SK-N-SH (cell line): Measurements from ENCODE around the gene GTF3C1. TPM values are rescaled to one million over a fixed set of nuclear protein-coding genes. Genes with fewer than 3 reads are reported as not detected.

Experiments used
- CTCF ChIA-PET: fragments of 300-600, 350-600 bp; formaldehyde crosslinking; extraction: SDS; loops from one replicate; lab custom pipeline; 2021; lab: Yijun Ruan, JAX
- POLR2A ChIA-PET: fragments of 350-600 bp; sonication (Branson Sonifier 250); formaldehyde crosslinking; extraction: SDS; loops from one replicate; lab custom pipeline; 2020; ENCODE audit warnings: antibody characterized with exemption, inconsistent platforms; lab: Yijun Ruan, JAX
- DNase-seq: peaks from one replicate; pipeline ENCODE4 v3.0.0; 2012
- H2AFZ ChIP-seq: fragments of 200-600 bp; sonication (generic); 2 replicates; pipeline ENCODE4 v1.8.1; 2016; ENCODE audit warnings: antibody characterized with exemption, mild to moderate bottlenecking, low read depth
- H3F3A ChIP-seq: fragments of 200-600 bp; sonication (generic); replicated peaks from 2 replicates; pipeline ENCODE3; 2016; ENCODE audit warnings: antibody characterized with exemption, mild to moderate bottlenecking; ENCODE audit not compliant: insufficient read depth
- H3K27ac ChIP-seq, 2 experiments: fragments of 200-500 bp in 1 of 2; fragments of 200-600 bp in 1 of 2; sonication (Bioruptor generic) in 1 of 2; sonication (generic), shearing (Covaris generic) in 1 of 2; 2 replicates each; pipeline versions ENCODE4 v1.5.1 to v1.6.1; 2014 to 2016; ENCODE audit warnings: low read depth in 2 of 2, inconsistent platforms in 1 of 2, low read length in 1 of 2, mild to moderate bottlenecking in 1 of 2, mixed read lengths in 1 of 2
- H3K27me3 ChIP-seq: fragments of 200-600 bp; sonication (generic), shearing (Covaris generic); 2 replicates; pipeline ENCODE4 v1.6.1; 2016; ENCODE audit warnings: mixed run types; ENCODE audit not compliant: insufficient read depth
- H3K36me3 ChIP-seq, 2 experiments: fragments of 200-500 bp in 1 of 2; fragments of 200-600 bp in 1 of 2; sonication (Bioruptor generic) in 1 of 2; sonication (generic) in 1 of 2; replicated peaks in 1 of 2; 2 replicates each; pipeline versions ENCODE3 to v1.5.1; 2014 to 2016; ENCODE audit warnings: low read length in 1 of 2, mild to moderate bottlenecking in 1 of 2; ENCODE audit not compliant: insufficient read depth in 2 of 2, control insufficient read depth in 1 of 2
- H3K4me1 ChIP-seq, 2 experiments: fragments of 200-500 bp in 1 of 2; fragments of 200-600 bp in 1 of 2; sonication (Bioruptor generic) in 1 of 2; sonication (generic), shearing (Covaris generic) in 1 of 2; 2 replicates each; pipeline versions ENCODE4 v1.5.1 to v1.6.1; 2014 to 2016; ENCODE audit warnings: low read depth in 1 of 2, low read length in 1 of 2, mixed run types in 1 of 2; ENCODE audit not compliant: insufficient read depth in 2 of 2, control insufficient read depth in 1 of 2
- H3K4me2 ChIP-seq: fragments of 200-600 bp; sonication (generic), shearing (Covaris generic); 2 replicates; pipeline ENCODE4 v1.6.1; 2017; ENCODE audit warnings: mixed run types
- H3K4me3 ChIP-seq, 2 experiments: fragments of 200-500 bp in 1 of 2; fragments of 200-600 bp in 1 of 2; sonication (Bioruptor generic) in 1 of 2; sonication (generic), shearing (Covaris generic) in 1 of 2; 2 replicates each; pipeline versions ENCODE4 v1.5.1 to v1.8.1; 2014 to 2016; ENCODE audit warnings: low read depth in 2 of 2, inconsistent platforms in 1 of 2, low read length in 1 of 2, mild to moderate bottlenecking in 1 of 2, mixed read lengths in 1 of 2, moderate library complexity in 1 of 2
- H3K79me2 ChIP-seq: fragments of 200-600 bp; sonication (generic); 2 replicates; pipeline ENCODE4 v1.8.1; 2017; ENCODE audit warnings: mild to moderate bottlenecking; ENCODE audit not compliant: insufficient read depth
- H3K9ac ChIP-seq: fragments of 200-600 bp; sonication (generic); 2 replicates; pipeline ENCODE4 v1.6.1; 2017; ENCODE audit warnings: mixed run types
- H3K9me2 ChIP-seq: fragments of 200-600 bp; sonication (generic); 2 replicates; pipeline ENCODE4 v1.6.1; 2017; ENCODE audit warnings: mixed run types
- H3K9me3 ChIP-seq: fragments of 200-600 bp; sonication (generic); 2 replicates; pipeline ENCODE4 v1.6.1; 2017; ENCODE audit warnings: mixed run types, mild to moderate bottlenecking, moderate library complexity
- H4K20me1 ChIP-seq: fragments of 200-600 bp; sonication (generic); 2 replicates; pipeline ENCODE4 v1.6.1; 2017; ENCODE audit warnings: mild to moderate bottlenecking, mixed run types; ENCODE audit not compliant: insufficient read depth
- ELF1 ChIP-seq: IDR thresholded peaks from 2 replicates; pipeline ENCODE4 v1.4.0; 2012
- EP300 ChIP-seq, 2 experiments: IDR thresholded peaks; 2 replicates each; pipeline versions ENCODE4 v1.4.0 to v1.6.1; 2012; ENCODE audit warnings: borderline replicate concordance in 1 of 2, low read depth in 1 of 2, low read length in 1 of 2
- FOXJ3 ChIP-seq: sonication (generic); formaldehyde crosslinking; IDR thresholded peaks from 2 replicates; pipeline ENCODE4 v1.5.1; 2020; ENCODE audit warnings: mild to moderate bottlenecking, missing genetic modification reagents
- FOXM1 ChIP-seq: IDR thresholded peaks from 2 replicates; pipeline ENCODE4 v1.4.0; 2012; ENCODE audit warnings: low read depth, mild to moderate bottlenecking
- GATA2 ChIP-seq: sonication (generic); formaldehyde crosslinking; IDR thresholded peaks from 2 replicates; pipeline ENCODE4 v1.5.0; 2020; ENCODE audit warnings: mild to moderate bottlenecking, missing genetic modification reagents
- IRF3 ChIP-seq: fragments of 150-350 bp; IDR thresholded peaks from 2 replicates; pipeline ENCODE4 v1.6.1; 2016; ENCODE audit warnings: mild to moderate bottlenecking, low read depth, low read length
- MAX ChIP-seq: IDR thresholded peaks from 2 replicates; pipeline ENCODE4 v1.4.0; 2012; ENCODE audit warnings: low read depth
- MXI1 ChIP-seq: IDR thresholded peaks from 2 replicates; pipeline ENCODE4 v1.6.1; 2012; ENCODE audit warnings: mild to moderate bottlenecking, low read depth, low read length, improper control_type of control experiment
- NFIC ChIP-seq: IDR thresholded peaks from 2 replicates; pipeline ENCODE4 v1.4.0; 2012; ENCODE audit warnings: borderline replicate concordance
- REST ChIP-seq: IDR thresholded peaks from 2 replicates; pipeline ENCODE4 v1.6.1; 2012; ENCODE audit warnings: mild to moderate bottlenecking, low read depth, low read length, moderate library complexity
- RFX5 ChIP-seq: IDR thresholded peaks from 2 replicates; pipeline ENCODE4 v1.6.1; 2012; ENCODE audit warnings: mild to moderate bottlenecking, improper control_type of control experiment, low read length
- TAF1 ChIP-seq: IDR thresholded peaks from 2 replicates; pipeline ENCODE4 v1.6.1; 2012; ENCODE audit warnings: low read depth, mild to moderate bottlenecking, low read length, moderate library complexity, borderline replicate concordance
- TCF12 ChIP-seq: IDR thresholded peaks from 2 replicates; pipeline ENCODE4 v1.4.0; 2012
- USF1 ChIP-seq: IDR thresholded peaks from 2 replicates; pipeline ENCODE4 v1.4.0; 2012; ENCODE audit warnings: low read depth, borderline replicate concordance
- WGBS: methylation state at CpG from one replicate; pipeline ENCODE4 v1.1.6; 2017; ENCODE audit warnings: low lambda C conversion rate; 5-methylcytosine and 5-hydroxymethylcytosine counted together
- polyA plus RNA-seq, 3 experiments: library from polyadenylated mRNA; depleted of rRNA; stranded (reverse); fragments of >200 nt; gene quantifications; 2 replicates each; pipeline ENCODE4 v1.2.3, GENCODE V29; 2012

GTF3C1 gene
- polyA plus RNA-seq, 1 of the 3 experiments (the other 2 are of a cell fraction), result 47.2 TPM

GRCh38 chr16:27444470-27444869 lies 105.2 kb downstream of the GTF3C1 start:
- no peaks in the 10 kb centered on the region for H4K20me1 ChIP-seq
- H2AFZ ChIP-seq, result no peak overlapping the region
- no peak overlapping the region for H3K9ac ChIP-seq
- H3K4me2 ChIP-seq, result no peak overlapping the region
- no peaks in the 10 kb centered on the region for H3K9me2 ChIP-seq
- no peaks in the 10 kb centered on the region for H3K27me3 ChIP-seq
- H3K4me3 ChIP-seq, result no peak overlapping the region
- peaks cover 0 to 5% of the 10 kb centered on the region in 2 experiments; a peak in 1 of 4 replicates for H3K4me1 ChIP-seq
- no peaks in the 10 kb centered on the region for H3K9me3 ChIP-seq
- no peak for DNase-seq
- H3K79me2 ChIP-seq, result no peaks in the 10 kb centered on the region
- WGBS, result 0% methylated on average over 1 of the region's 5 CpGs
- peaks cover 6% of the 10 kb centered on the region for H3F3A ChIP-seq
- POLR2A ChIA-PET, result no interaction called here
- CTCF ChIA-PET, result interaction anchor here (1.5 kb wide), 2 partner anchors 17 to 209 kb away, joined by 3 to 6 read pairs; no protein-coding TSS in a partner anchor
- no peak for TF ChIP-seq TAF1
- no peak for TF ChIP-seq RFX5
- TF ChIP-seq EP300 (IDR thresholded peaks at IDR 0.05; ENCODE audit: borderline replicate concordance in 1 of 2, low read depth in 1 of 2, low read length in 1 of 2), result no peak
- TF ChIP-seq GATA2 (CRISPR knock-in tag), result no peak
- TF ChIP-seq MAX, result no peak
- TF ChIP-seq ELF1, result no peak
- no peak for TF ChIP-seq TCF12
- no peak for TF ChIP-seq FOXJ3 (CRISPR knock-in tag)
- no peak for TF ChIP-seq FOXM1
- TF ChIP-seq REST, result no peak
- no peak for TF ChIP-seq IRF3
- no peak for TF ChIP-seq MXI1
- no peak for TF ChIP-seq NFIC
- TF ChIP-seq USF1, result no peak
- TF ChIP-seq, all 33 proteins: peak for 0
- H3K27ac ChIP-seq, result no peak overlapping the region
- no peaks in the 10 kb centered on the region for H3K36me3 ChIP-seq
